Right lobe of liver (tissue), 4 donors: ENCODE measurements around the gene OR5V1.

ENCODE experiments used
- POLR2A ChIP-seq: fragments of 450-650 bp; IDR thresholded peaks from one replicate; pipeline ENCODE4 v1.6.1; 2017; ENCODE audit warnings: antibody characterized with exemption, mild to moderate bottlenecking
- TF ChIP-seq, protein P1 (sequence below), 4 donors: fragments of 200-600 bp in 3 of 4; fragments of 450-650 bp in 1 of 4; IDR thresholded peaks; one replicate each; pipeline versions ENCODE4 v1.5.1 to v1.8.0; 2016 to 2022; ENCODE audit warnings: antibody characterized with exemption in 4 of 4, mild to moderate bottlenecking in 2 of 4
- donor health status: DM: no; HTN: no; CAD: no.
- donor health status: DM: no; HTN: no; CAD: no.
- donor health status: DM: no; HTN: yes; CAD: no.

- TF ChIP-seq POLR2A: no peak
- TF ChIP-seq, protein P1, sequence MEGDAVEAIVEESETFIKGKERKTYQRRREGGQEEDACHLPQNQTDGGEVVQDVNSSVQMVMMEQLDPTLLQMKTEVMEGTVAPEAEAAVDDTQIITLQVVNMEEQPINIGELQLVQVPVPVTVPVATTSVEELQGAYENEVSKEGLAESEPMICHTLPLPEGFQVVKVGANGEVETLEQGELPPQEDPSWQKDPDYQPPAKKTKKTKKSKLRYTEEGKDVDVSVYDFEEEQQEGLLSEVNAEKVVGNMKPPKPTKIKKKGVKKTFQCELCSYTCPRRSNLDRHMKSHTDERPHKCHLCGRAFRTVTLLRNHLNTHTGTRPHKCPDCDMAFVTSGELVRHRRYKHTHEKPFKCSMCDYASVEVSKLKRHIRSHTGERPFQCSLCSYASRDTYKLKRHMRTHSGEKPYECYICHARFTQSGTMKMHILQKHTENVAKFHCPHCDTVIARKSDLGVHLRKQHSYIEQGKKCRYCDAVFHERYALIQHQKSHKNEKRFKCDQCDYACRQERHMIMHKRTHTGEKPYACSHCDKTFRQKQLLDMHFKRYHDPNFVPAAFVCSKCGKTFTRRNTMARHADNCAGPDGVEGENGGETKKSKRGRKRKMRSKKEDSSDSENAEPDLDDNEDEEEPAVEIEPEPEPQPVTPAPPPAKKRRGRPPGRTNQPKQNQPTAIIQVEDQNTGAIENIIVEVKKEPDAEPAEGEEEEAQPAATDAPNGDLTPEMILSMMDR (IDR thresholded peaks at IDR 0.05): no peak
These were observed 48.7 kb downstream of the OR5V1 start for GRCh38 chr6:29319931-29320330.
